Stimulated activated CD4-positive, alpha-beta T cell treated with anti-CD3 and anti-CD28 coated beads, Interleukin-12 subunit alpha, Interleukin-12 subunit beta, amount 100 ng/mL, for 24 hours (primary cell): ENCODE measurements around the gene TP73.
A peak's percentile ranks its signal among the peaks of the same experiment; 100 is the strongest.
"Not testable (repeated sequence)": the region's sequence is repeated elsewhere in the genome, so short reads cannot be mapped to it uniquely, and the experiment has no call there.

Experiments
- DNase-seq, 2 experiments: peaks; one replicate each; pipeline ENCODE4 v3.0.0-alpha.2; 2020; ENCODE audit warnings: low read depth in 2 of 2

The TP73 gene

DNA sequence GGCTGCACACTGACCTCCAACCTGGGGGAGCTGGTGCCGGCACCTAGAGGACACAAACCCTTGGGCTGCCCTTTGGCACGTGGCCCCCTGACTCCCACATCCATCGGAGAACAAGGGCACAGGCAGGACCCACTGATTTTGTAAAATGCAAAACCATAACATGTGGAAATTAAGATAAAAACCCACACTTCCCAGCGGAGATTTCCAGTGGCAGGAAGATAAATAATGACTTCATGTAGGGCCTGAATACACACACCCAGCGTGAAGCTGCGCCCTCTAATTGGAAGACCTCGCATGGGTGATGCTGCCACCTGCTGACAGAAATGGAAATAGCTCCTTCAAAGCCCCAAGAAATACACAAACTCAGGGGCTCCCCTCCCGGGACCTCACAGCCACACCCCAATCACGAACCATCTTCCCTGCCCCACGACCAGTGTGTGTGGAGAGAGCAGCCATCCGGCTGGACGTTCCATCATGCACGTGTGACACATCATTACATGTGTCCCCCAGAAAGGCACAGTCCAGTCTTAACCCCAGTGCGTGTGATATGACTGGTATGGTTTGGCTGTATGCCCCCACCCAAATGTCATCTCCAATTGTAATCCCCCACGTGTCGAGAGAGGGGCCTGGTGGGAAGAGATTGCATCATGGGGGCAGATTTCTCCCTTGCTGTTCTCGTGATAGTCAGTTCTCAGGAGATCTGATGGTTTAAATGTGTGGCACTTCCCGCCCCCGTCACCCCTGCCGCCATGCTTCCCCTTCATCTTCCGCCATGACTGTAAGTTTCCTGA, 33.2 kb upstream of the TP73 start:
- DNase-seq: peak; percentile 49 to 71

DNA sequence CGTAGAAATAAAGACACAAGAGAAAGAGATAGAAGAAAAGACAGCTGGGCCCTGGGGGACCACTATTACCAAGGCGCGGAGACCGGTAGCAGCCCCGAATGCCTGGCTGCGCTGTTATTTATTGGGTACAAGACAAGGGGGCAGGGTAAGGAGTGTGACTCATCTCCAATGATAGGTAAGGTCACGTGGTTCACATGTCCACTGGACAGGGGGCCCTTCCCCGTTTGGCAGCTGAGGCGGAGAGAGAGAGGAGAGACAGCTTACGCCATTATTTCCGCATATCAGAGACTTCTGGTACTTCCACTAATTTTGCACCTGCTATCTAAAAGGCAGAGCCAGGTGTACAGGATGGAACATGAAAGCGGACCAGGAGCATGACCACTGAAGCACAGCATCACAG, 31.6 kb upstream of the TP73 start:
- DNase-seq: no peak

DNA sequence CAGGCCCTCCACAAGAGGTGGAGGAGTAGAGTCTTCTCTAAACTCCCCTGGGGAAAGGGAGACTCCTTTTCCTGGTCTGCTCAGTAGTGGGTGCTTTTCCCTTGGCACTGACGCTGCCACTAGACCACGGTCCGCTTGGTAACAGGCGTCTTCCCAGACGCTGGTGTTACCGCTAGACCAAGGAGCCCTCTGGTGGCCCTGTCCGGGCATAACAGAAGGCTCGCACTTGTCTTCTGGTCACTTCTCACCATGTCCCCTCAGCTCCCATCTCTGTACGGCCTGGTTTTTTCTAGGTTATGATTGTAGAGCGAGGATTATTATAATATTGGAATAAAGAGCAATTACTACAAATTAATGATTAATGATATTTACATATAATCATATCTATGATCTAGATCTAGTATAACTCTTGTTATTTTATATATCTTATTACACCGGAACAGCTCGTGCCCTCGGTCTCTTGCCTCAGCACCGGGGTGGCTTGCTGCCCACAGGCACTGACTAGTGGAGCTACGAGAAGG, 31.1 kb upstream of the TP73 start:
- not testable (repeated sequence) for DNase-seq

- DNase-seq: not testable (repeated sequence)
These were observed 30.2 kb upstream of the TP73 start for GRCh38 chr1:3622102-3622501.

- DNase-seq: no peak
These were observed 28.7 kb upstream of the TP73 start for GRCh38 chr1:3623441-3624199.

GRCh38 chr1:3624200-3625136, 27.8 kb upstream of the TP73 start, which contains the start of gene TPRG1L:
TSS of gene TPRG1L (plus strand) at chr1:3625015. CDS start at chr1:3625073, 58 bp downstream.
- DNase-seq: peak; percentile 95 to 97

- DNase-seq: no peak
These were observed 27.0 kb upstream of the TP73 start for GRCh38 chr1:3625151-3625907.

- DNase-seq: no peak
These were observed 26.3 kb upstream of the TP73 start for GRCh38 chr1:3626025-3626424.

DNA sequence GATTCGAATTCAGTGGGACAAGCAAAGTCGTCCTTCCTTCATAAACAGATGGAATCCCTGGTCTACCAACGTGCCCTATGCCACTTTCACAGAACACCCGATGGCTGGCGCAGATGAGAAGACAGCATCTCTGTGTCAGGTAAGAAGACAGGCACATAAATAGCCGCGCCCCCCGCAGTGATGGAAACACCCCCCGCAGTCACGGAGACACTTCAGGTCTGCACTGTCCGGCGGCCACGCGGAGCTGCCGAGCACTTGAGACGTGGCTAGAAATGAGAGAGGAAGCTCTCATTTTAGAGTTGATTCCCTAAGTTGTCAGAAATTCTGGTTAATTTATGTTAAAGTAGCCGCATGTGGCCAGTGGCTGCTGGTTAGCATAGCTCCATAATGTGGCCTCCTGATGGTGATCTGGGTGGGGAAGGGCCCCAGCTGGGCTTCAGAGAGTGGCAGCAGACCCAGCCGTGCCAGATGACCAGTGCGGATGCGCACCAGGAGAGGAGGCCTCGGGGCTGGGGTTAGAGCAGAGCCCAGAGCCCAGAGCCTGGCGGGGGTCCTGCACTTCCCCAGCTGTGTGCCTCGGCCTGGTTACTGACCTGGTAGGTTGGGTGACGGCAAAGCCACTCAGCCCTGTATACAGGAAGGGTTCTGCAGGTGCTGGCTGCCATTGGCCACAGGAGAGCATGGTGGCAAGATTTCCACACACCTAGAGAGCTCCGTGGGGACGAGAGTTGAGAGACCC, 24.6 kb upstream of the TP73 start:
- DNase-seq: no peak

DNA sequence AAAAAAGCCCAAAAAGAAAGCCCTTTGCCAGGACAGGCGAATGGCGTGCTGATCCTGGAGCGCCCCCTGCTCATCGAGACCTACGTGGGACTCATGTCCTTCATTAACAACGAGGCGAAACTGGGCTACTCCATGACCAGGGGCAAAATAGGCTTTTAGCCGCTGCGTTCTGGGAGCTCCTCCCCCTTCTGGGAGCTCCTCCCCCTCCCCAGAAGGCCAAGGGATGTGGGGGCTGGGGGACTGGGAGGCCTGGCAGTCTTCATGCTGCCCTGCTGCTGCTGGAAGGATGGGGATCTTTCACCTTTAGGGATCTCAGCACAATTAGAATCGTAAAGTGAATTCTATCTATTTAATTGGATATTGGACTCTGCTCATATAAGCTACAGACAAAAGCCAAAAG, 23.9 kb upstream of the TP73 start:
- DNase-seq: no peak

GRCh38 chr1:3629561-3630160, 22.7 kb upstream of the TP73 start:
- DNase-seq: no peak

DNA sequence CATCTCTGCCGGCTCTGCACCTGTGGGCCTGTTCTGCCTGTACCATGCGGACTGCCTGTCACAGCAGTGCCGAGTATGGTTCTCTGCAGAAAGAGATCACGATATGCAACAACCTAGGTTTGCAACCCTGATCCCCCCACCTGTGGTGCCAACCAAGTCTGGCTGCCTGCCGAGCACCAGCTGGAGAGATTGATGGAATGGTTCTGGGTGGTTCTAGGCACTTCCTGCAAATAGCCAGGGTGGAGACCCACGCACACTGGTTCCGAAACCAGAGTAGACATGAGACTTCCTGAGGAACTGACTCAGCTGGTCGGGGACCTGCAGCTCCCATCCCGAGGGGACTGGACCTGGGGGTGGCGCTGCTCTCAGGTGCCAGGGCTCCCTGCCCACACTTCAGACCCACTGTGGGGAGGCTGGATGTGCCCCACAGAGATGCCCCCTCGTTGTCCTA, 22.1 kb upstream of the TP73 start:
- DNase-seq: no peak

DNA sequence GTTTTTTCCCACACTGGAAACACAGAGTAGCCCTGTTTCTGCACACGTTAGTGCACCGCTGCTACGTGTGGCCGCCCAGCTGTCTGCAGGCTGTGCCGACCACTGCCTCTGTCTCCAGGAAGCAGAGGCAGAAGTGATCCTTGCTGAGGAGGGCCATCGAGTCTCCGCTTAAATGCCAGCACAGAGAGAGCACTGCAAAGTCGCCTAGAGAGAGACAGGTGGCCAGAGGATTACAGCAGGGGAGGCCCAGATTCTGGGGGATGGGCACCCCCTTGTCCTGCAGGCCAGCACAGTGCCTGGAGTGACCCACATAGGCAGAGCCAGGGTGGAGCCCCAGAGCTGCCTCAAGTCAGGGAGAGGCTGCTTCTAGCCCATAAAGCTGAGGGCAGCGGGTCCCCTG, 21.4 kb upstream of the TP73 start:
- DNase-seq: no peak

- no peak for DNase-seq
These were observed 20.7 kb upstream of the TP73 start for GRCh38 chr1:3631320-3632260.

- no peak for DNase-seq
These were observed 20.0 kb upstream of the TP73 start for GRCh38 chr1:3632298-3632697.

GRCh38 chr1:3632716-3633343, 19.5 kb upstream of the TP73 start:
- no peak for DNase-seq

- DNase-seq: no peak
These were observed 18.8 kb upstream of the TP73 start for GRCh38 chr1:3633344-3634058.
